Measurements from ENCODE around the gene AMBRA1.

- TF ChIP-seq POLR2AphosphoS5 (IDR thresholded peaks at IDR 0.05): no peak
- TF ChIP-seq CTCF (IDR thresholded peaks at IDR 0.05): no peak
These were observed 38.7 kb upstream of the AMBRA1 start for GRCh38 chr11:46632502-46632901.
